Esophagus squamous epithelium (tissue), 5 donors: ENCODE measurements around the gene KIF23. TPM values are rescaled to one million over a fixed set of nuclear protein-coding genes. Genes with fewer than 3 reads are reported as not detected.
A peak's percentile ranks its signal among the peaks of the same experiment; 100 is the strongest.

Experiments
- DNase-seq: peaks from one replicate; lab custom pipeline; 2025; lab: John Stamatoyannopoulos, UW
- H3K27ac ChIP-seq, 4 donors: fragments of 200-600 bp; sonication (generic); one replicate each; pipeline ENCODE4 v1.5.1; 2016 to 2019; ENCODE audit warnings: mild to moderate bottlenecking in 1 of 4
- H3K27me3 ChIP-seq, 4 donors: fragments of 200-600 bp; sonication (generic); 1 replicate in 3 of 4; 2 replicates in 1 of 4; pipeline versions ENCODE4 v1.5.1 to v1.6.0; 2017 to 2021; ENCODE audit warnings: antibody characterized with exemption in 1 of 4
- H3K36me3 ChIP-seq, 3 donors: fragments of 200-600 bp; sonication (generic); one replicate each; pipeline ENCODE4 v1.5.1; 2016 to 2019
- H3K4me1 ChIP-seq, 3 donors: fragments of 200-600 bp; sonication (generic); one replicate each; pipeline ENCODE4 v1.5.1; 2017 to 2019
- H3K4me3 ChIP-seq, 4 donors: fragments of 200-600 bp; sonication (generic); 1 replicate in 3 of 4; 2 replicates in 1 of 4; pipeline ENCODE4 v1.5.1; 2016 to 2019; ENCODE audit warnings: mild to moderate bottlenecking in 2 of 4, moderate library complexity in 1 of 4
- H3K9me3 ChIP-seq, 3 donors: fragments of 200-600 bp; sonication (generic); one replicate each; pipeline ENCODE4 v1.5.1; 2016 to 2019
- CTCF ChIP-seq, 6 experiments: fragments of 450-650 bp in 4 of 6; fragments of 200-600 bp in 2 of 6; sonication (generic) in 2 of 6; IDR thresholded peaks; one replicate each; pipeline ENCODE4 v1.5.1; 2016 to 2019; ENCODE audit warnings: antibody characterized with exemption in 6 of 6, mild to moderate bottlenecking in 4 of 6, moderate library complexity in 4 of 6
- POLR2A ChIP-seq, 4 donors: fragments of 450-650 bp; IDR thresholded peaks; one replicate each; pipeline ENCODE4 v1.6.1; 2017; ENCODE audit warnings: antibody characterized with exemption in 4 of 4, mild to moderate bottlenecking in 4 of 4, moderate library complexity in 3 of 4
- WGBS, 2 donors: methylation state at CpG; one replicate each; pipeline ENCODE4 v1.1.5; 2018; 5-methylcytosine and 5-hydroxymethylcytosine counted together
- intact Hi-C: fragments of 100-400 bp; cut with DNase I; formaldehyde crosslinking; loops from one replicate; pipeline ENCODE4 v1.15.0; 2022
- total RNA-seq, 4 donors: library from RNA; depleted of rRNA; stranded (reverse); fragments of >200 nt; gene quantifications; one replicate each; pipeline ENCODE4 v1.1.0, GENCODE V29; 2016
- donor health status: DM: yes; HTN: yes; CAD: no.

The KIF23 gene
- total RNA-seq, 4 donors from 2014 or later = 13.5 to 33.2 (median 13.9) TPM

GRCh38 chr15:69384626-69385598 lies 29.2 kb upstream of the KIF23 start:
- peaks cover 0 to 20% (median 0%) of the 10 kb centered on the region in 3 donors for H3K4me1 ChIP-seq
- H3K4me3 ChIP-seq = no peak overlapping the region
- intact Hi-C loops = no loop called here
- H3K27me3 ChIP-seq = no peaks in the 10 kb centered on the region
- H3K36me3 ChIP-seq = peaks cover 0 to 20% (median 0%) of the 10 kb centered on the region in 3 donors
- TF ChIP-seq CTCF (IDR thresholded peaks at IDR 0.05) (no peak), POLR2A (IDR thresholded peaks at IDR 0.05) (no peak)
- 89% methylated on average over 6 to 12 of the region's 12 CpGs for whole genome bisulfite sequencing, 2 donors
- no peak overlapping the region for H3K27ac ChIP-seq
- no peaks in the 10 kb centered on the region for H3K9me3 ChIP-seq
- no peak for DNase-seq

- H3K36me3 ChIP-seq = peaks cover 0 to 11% (median 0%) of the 10 kb centered on the region in 3 donors
- intact Hi-C loops = no loop called here
- 93 to 97% methylated on average over 2 of the region's 2 CpGs for WGBS, 2 donors
Measured at GRCh38 chr15:69385831-69386230, 28.3 kb upstream of the KIF23 start.

GRCh38 chr15:69386284-69386683 lies 27.9 kb upstream of the KIF23 start:
- TF ChIP-seq CTCF (IDR thresholded peaks at IDR 0.05) (no peak), POLR2A (IDR thresholded peaks at IDR 0.05) (no peak)
- Histone ChIP-seq H3K36me3 (peaks cover 0 to 7% (median 0%) of the 10 kb centered on the region in 3 donors), H3K27me3 (no peaks in the 10 kb centered on the region), H3K9me3 (no peaks in the 10 kb centered on the region), H3K4me3 (no peak overlapping the region), H3K27ac (no peak overlapping the region), H3K4me1 (peaks cover 0 to 34% (median 0%) of the 10 kb centered on the region in 3 donors)
- no peak for DNase-seq
- intact Hi-C loops = no loop called here
- 86 to 87% methylated on average over 6 to 7 of the region's 7 CpGs for WGBS, 2 donors

More at GRCh38 chr15:69385831-69386230, 28.3 kb upstream of the KIF23 start:
- Histone ChIP-seq H3K9me3 (no peaks in the 10 kb centered on the region), H3K4me1 (peaks cover 0 to 30% (median 0%) of the 10 kb centered on the region in 3 donors), H3K27me3 (no peaks in the 10 kb centered on the region), H3K4me3 (no peak overlapping the region), H3K27ac (no peak overlapping the region)
- DNase-seq = no peak
- TF ChIP-seq CTCF (IDR thresholded peaks at IDR 0.05) (no peak), POLR2A (IDR thresholded peaks at IDR 0.05) (no peak)

- Histone ChIP-seq H3K9me3 (no peaks in the 10 kb centered on the region), H3K27me3 (no peaks in the 10 kb centered on the region), H3K4me3 (no peak overlapping the region), H3K4me1 (peaks cover 0 to 49% (median 0%) of the 10 kb centered on the region in 3 donors), H3K36me3 (no peaks in the 10 kb centered on the region), H3K27ac (no peak overlapping the region)
- TF ChIP-seq POLR2A (IDR thresholded peaks at IDR 0.05) (no peak), CTCF (IDR thresholded peaks at IDR 0.05) (no peak)
- 10 to 29% methylated on average over 2 to 3 of the region's 6 CpGs for WGBS, 2 donors
- intact Hi-C loops = no loop called here
- no peak for DNase-seq
Measured at GRCh38 chr15:69388260-69388705, 25.9 kb upstream of the KIF23 start.

GRCh38 chr15:69389426-69389825 lies 24.7 kb upstream of the KIF23 start:
- 87 to 90% methylated on average over 6 of the region's 7 CpGs for WGBS, 2 donors
- Histone ChIP-seq H3K4me1 (peaks cover 0 to 60% (median 4%) of the 10 kb centered on the region in 3 donors), H3K36me3 (no peaks in the 10 kb centered on the region), H3K27me3 (no peaks in the 10 kb centered on the region), H3K27ac (peak overlapping the region in 1 of 4 donors; percentile 83), H3K4me3 (no peak overlapping the region), H3K9me3 (no peaks in the 10 kb centered on the region)
- TF ChIP-seq POLR2A (IDR thresholded peaks at IDR 0.05) = no peak
- TF ChIP-seq CTCF (IDR thresholded peaks at IDR 0.05) = no peak
- DNase-seq = no peak
- intact Hi-C loops = no loop called here
